ENCODE measurements around the gene TNS3. TPM values are rescaled to one million over a fixed set of nuclear protein-coding genes. Genes with fewer than 3 reads are reported as not detected.

The TNS3 gene
- total RNA-seq, 1 donor from 2014 or later, result 89.8 TPM

DNA sequence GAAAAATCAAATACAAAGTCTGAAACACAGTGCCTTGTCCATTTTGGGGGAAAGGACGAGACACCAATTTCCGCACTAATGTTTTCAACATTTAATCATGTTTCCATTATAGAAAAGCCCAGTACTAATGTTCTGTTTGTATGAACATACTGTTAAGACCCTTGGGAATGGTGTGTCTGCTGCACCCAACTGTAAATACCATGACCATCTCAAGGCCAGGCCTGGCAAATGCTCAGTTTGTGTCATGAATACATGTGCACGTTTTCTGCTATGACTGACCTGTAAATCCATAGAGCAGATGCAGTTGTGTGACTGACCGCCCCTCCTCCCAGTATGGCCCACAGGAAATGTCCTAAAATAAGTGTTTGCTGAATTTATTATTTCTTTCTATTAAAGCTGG lies 270.0 kb downstream of the TNS3 start:
- no peak for DNase-seq (ENCODE audit: low spot score in 2 of 2)
- intact Hi-C loops (cut with DNase I), result no loop called here
- no peaks in the 10 kb centered on the region for H3K36me3 ChIP-seq
- H3K4me3 ChIP-seq, result no peak overlapping the region
- peaks cover 5 to 32% of the 10 kb centered on the region in 2 donors for H3K4me1 ChIP-seq
- H3K27ac ChIP-seq, result no peak overlapping the region
- no peaks in the 10 kb centered on the region for H3K9me3 ChIP-seq
- TF ChIP-seq, protein P1, sequence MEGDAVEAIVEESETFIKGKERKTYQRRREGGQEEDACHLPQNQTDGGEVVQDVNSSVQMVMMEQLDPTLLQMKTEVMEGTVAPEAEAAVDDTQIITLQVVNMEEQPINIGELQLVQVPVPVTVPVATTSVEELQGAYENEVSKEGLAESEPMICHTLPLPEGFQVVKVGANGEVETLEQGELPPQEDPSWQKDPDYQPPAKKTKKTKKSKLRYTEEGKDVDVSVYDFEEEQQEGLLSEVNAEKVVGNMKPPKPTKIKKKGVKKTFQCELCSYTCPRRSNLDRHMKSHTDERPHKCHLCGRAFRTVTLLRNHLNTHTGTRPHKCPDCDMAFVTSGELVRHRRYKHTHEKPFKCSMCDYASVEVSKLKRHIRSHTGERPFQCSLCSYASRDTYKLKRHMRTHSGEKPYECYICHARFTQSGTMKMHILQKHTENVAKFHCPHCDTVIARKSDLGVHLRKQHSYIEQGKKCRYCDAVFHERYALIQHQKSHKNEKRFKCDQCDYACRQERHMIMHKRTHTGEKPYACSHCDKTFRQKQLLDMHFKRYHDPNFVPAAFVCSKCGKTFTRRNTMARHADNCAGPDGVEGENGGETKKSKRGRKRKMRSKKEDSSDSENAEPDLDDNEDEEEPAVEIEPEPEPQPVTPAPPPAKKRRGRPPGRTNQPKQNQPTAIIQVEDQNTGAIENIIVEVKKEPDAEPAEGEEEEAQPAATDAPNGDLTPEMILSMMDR (IDR thresholded peaks at IDR 0.05), result no peak
- no peaks in the 10 kb centered on the region for H3K27me3 ChIP-seq

DNA sequence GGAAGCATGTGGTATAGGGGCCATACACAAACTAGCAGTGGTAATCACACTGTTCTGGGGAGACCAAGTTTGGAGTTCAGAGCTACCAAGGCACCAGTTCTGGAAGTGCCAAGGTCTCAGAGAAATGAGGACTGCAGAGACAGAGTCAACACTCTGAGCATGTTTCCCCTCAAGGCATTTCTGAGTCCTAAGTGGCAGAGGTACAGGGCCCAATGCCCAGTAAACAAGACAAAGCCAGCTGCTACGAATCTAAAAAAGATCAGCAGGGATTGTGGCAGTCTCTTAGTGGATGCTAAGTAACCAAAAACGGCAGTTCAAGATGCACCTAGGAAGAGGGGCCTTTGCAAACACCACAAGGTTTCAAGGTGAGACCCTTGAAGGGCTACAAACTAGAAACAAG lies 271.9 kb downstream of the TNS3 start:
- intact Hi-C loops (cut with DNase I), result no loop called here
- peak in 1 of 2 donors; percentile 25 for DNase-seq (ENCODE audit: low spot score in 2 of 2)
- peaks cover 3 to 21% of the 10 kb centered on the region in 2 donors for H3K4me1 ChIP-seq
- no peak overlapping the region for H3K4me3 ChIP-seq
- TF ChIP-seq, protein P1 (IDR thresholded peaks at IDR 0.05), result no peak
- no peaks in the 10 kb centered on the region for H3K27me3 ChIP-seq
- peak overlapping the region; percentile 24 to 27 for H3K27ac ChIP-seq
- no peaks in the 10 kb centered on the region for H3K36me3 ChIP-seq
- H3K9me3 ChIP-seq, result no peaks in the 10 kb centered on the region

DNA sequence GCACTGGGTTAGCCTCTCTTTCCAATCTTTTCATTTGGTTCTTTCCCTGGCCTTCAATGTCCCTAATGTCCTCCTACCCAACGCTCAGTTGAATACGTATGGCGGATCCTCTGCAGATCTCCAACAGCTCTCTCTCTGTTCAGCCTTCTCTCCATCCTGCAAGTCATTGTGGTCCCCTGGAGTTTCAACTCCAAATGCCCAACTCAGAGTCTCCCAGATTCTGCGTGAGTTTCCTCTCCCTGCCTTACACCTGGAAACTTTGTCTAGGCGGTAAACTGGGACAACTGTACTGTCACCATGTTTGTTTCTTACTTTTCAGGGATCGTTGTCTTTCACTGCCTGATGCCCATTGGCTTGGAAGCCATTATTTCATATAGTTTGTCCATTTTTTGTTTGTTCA lies 273.1 kb downstream of the TNS3 start:
- TF ChIP-seq, protein P1 (IDR thresholded peaks at IDR 0.05), result no peak

DNA sequence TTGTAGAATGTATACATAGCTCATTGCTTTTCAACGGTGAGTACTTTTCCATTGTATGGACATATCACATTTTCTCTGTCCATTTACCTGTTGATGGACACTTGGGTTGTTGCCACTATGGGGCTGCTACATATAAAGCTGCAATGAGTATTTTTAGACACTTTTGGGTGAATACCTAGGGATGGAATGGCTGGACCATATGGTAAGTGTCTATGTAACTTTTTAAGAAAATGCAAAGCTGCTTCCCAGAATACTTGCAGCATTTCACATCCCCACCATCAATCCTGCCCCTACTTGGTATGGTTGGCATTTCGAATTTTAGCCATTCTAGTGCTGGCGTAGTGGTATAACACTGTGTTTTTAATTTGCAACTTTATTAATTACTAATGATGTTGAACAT lies 274.6 kb downstream of the TNS3 start:
- peaks cover 2 to 23% of the 10 kb centered on the region in 2 donors for H3K36me3 ChIP-seq
- TF ChIP-seq, protein P1 (IDR thresholded peaks at IDR 0.05), result no peak
- no peaks in the 10 kb centered on the region for H3K9me3 ChIP-seq
- no peak overlapping the region for H3K27ac ChIP-seq
- H3K4me1 ChIP-seq, result peaks cover 0 to 9% of the 10 kb centered on the region in 2 donors
- H3K27me3 ChIP-seq, result no peaks in the 10 kb centered on the region
- no peak overlapping the region for H3K4me3 ChIP-seq
- intact Hi-C loops (cut with DNase I), result no loop called here
- no peak for DNase-seq (ENCODE audit: low spot score in 2 of 2)

More for the DNA sequence above, 273.1 kb downstream of the TNS3 start:
- no peak overlapping the region for H3K27ac ChIP-seq
- DNase-seq (ENCODE audit: low spot score in 2 of 2), result no peak
- H3K36me3 ChIP-seq, result peaks cover 2 to 10% of the 10 kb centered on the region in 2 donors
- no peak overlapping the region for H3K4me3 ChIP-seq
- H3K4me1 ChIP-seq, result peaks cover 0 to 9% of the 10 kb centered on the region in 2 donors
- H3K9me3 ChIP-seq, result no peaks in the 10 kb centered on the region
- intact Hi-C loops (cut with DNase I), result no loop called here
- no peaks in the 10 kb centered on the region for H3K27me3 ChIP-seq

DNA sequence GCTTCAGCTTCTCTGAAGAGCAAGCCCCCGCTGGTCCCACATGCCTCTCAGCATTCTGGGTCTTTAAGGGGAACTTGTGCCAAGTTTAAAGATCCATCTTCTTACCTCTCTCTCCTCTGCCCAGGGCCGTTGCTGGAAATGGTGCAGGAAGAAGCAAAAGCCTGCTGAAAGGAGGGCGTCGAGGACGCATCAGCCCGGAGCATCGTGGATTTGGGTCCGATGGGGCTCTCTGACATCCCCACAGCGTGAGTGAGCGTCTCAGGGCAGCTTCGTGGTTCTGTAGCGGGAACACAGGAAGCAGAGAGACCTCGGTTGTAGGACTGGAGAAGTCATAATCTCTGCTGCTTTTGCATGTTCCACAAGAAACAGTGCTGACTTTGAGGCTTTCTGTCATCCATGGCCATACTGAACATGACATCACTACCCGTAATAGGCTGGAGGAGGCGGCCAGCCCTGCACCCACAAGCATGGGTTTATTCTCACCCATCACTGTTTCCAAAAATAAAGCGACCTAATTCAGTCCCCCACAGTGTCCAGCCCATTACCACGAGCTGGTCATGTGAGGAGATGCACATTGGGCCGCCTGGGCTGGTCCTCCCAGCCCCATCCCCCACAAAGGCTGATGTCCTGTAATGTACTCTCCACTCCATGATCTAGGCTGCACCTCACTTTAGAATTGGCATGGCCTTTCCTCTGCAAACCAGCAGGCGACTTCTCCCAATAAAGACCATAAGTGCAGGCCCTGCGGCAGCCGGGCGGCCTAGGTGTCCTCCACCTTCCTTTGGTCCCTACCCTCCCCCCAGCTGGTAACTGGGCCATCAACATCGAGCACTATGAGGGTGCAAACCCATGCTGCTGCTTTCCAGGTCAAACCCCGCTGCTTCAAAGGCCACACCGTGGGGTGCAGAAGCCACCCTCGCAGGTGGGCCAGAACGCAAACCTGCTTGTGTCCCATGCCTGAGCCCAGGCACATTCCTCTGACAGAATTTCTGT lies 276.9 kb downstream of the TNS3 start:
- Histone ChIP-seq H3K27ac (no peak overlapping the region), H3K4me1 (peaks cover 0 to 7% of the 10 kb centered on the region in 2 donors), H3K9me3 (no peaks in the 10 kb centered on the region), H3K4me3 (no peak overlapping the region), H3K27me3 (no peaks in the 10 kb centered on the region), H3K36me3 (peaks cover 8 to 43% of the 10 kb centered on the region in 2 donors)
- TF ChIP-seq, protein P1 (IDR thresholded peaks at IDR 0.05), result no peak
- intact Hi-C loops (cut with DNase I), result no loop called here
- DNase-seq (ENCODE audit: low spot score in 2 of 2), result no peak

Data from ascending aorta (tissue), 2 donors.